Caco-2 (cell line): Measurements from ENCODE around the gene RAD51C. TPM values are rescaled to one million over a fixed set of nuclear protein-coding genes. Genes with fewer than 3 reads are reported as not detected.

ENCODE experiments used
- BruUV-seq: library from RNA; stranded (reverse); fragments of 400-500 nt; replicated peaks from 2 replicates; lab custom pipeline; 2021; lab: Mats Ljungman, UMichigan
- CTCF ChIA-PET: fragments of 300-600 bp; sonication (Branson Sonifier 250); formaldehyde crosslinking; loops from one replicate; lab custom pipeline; 2022; ENCODE audit warnings: antibody characterized with exemption; lab: Charles Lee
- POLR2A ChIA-PET: fragments of 300-600 bp; sonication (Branson Sonifier 250); formaldehyde crosslinking; loops from one replicate; lab custom pipeline; 2022; ENCODE audit warnings: antibody characterized with exemption; lab: Charles Lee
- DNase-seq, 2 experiments: peaks; one replicate each; pipeline versions ENCODE4 v3.0.0 to v3.0.0-alpha.2; 2020 to 2022
- H3K27me3 ChIP-seq: replicated peaks from 2 replicates; pipeline ENCODE4 v1.6.0; 2011; ENCODE audit warnings: low read length; ENCODE audit not compliant: control insufficient read depth, insufficient read depth
- H3K36me3 ChIP-seq: 2 replicates; pipeline ENCODE4 v1.5.1; 2011; ENCODE audit warnings: low read length; ENCODE audit not compliant: control insufficient read depth, insufficient read depth
- H3K4me1 ChIP-seq: fragments of 250-450 bp; sonication (Bioruptor Pico); 2 replicates; pipeline ENCODE4 v1.5.1; 2020; ENCODE audit warnings: mild to moderate bottlenecking
- H3K4me3 ChIP-seq: 2 replicates; pipeline ENCODE4 v1.5.1; 2011; ENCODE audit warnings: low read depth, mild to moderate bottlenecking, control low read depth, low read length
- H3K9me3 ChIP-seq: fragments of 250-450 bp; sonication (Bioruptor Pico); 2 replicates; pipeline ENCODE4 v1.5.1; 2020; ENCODE audit warnings: mild to moderate bottlenecking, moderate library complexity
- H3K27ac Mint-ChIP-seq: one replicate; pipeline ENCODE4 v1.8.0; 2022; ENCODE audit warnings: mixed read lengths; ENCODE audit not compliant: unreplicated experiment
- H3K27me3 Mint-ChIP-seq: one replicate; pipeline ENCODE4 v1.8.0; 2022; ENCODE audit warnings: mixed read lengths; ENCODE audit not compliant: insufficient read depth, unreplicated experiment
- H3K36me3 Mint-ChIP-seq: one replicate; pipeline ENCODE4 v1.8.0; 2022; ENCODE audit warnings: mild to moderate bottlenecking, mixed read lengths; ENCODE audit not compliant: insufficient read depth, unreplicated experiment
- H3K4me1 Mint-ChIP-seq: one replicate; pipeline ENCODE4 v1.8.0; 2022; ENCODE audit warnings: low read depth, mixed read lengths; ENCODE audit not compliant: unreplicated experiment
- H3K4me3 Mint-ChIP-seq: one replicate; pipeline ENCODE4 v1.8.0; 2022; ENCODE audit warnings: mild to moderate bottlenecking, moderate library complexity, mixed read lengths; ENCODE audit not compliant: unreplicated experiment
- H3K9me3 Mint-ChIP-seq: one replicate; pipeline ENCODE4 v1.8.0; 2022; ENCODE audit warnings: mixed read lengths; ENCODE audit not compliant: unreplicated experiment
- intact Hi-C: fragments of 100-400 bp; cut with micrococcal nuclease; formaldehyde crosslinking; loops from one replicate; pipeline ENCODE4 v1.10.0; 2022; ENCODE audit not compliant: unreplicated experiment
- total RNA-seq: library from RNA; stranded (reverse); gene quantifications from 2 replicates; pipeline ENCODE4 v1.2.3, GENCODE V29; 2022
- TF ChIP-seq, protein P1 (sequence below), 2 experiments: fragments of 200-600 bp in 1 of 2; IDR thresholded peaks; 1 replicate in 1 of 2; 2 replicates in 1 of 2; pipeline versions ENCODE4 v1.5.1 to v1.8.0; 2011 to 2022; ENCODE audit warnings: antibody characterized with exemption in 1 of 2, control low read depth in 1 of 2, inconsistent platforms in 1 of 2, low read depth in 1 of 2, low read length in 1 of 2, mild to moderate bottlenecking in 1 of 2, moderate library complexity in 1 of 2; ENCODE audit not compliant: insufficient read depth in 1 of 2, severe bottlenecking in 1 of 2, unreplicated experiment in 1 of 2

Gene RAD51C
- total RNA-seq, 1 experiment from 2014 or later, result 61.2 TPM

DNA sequence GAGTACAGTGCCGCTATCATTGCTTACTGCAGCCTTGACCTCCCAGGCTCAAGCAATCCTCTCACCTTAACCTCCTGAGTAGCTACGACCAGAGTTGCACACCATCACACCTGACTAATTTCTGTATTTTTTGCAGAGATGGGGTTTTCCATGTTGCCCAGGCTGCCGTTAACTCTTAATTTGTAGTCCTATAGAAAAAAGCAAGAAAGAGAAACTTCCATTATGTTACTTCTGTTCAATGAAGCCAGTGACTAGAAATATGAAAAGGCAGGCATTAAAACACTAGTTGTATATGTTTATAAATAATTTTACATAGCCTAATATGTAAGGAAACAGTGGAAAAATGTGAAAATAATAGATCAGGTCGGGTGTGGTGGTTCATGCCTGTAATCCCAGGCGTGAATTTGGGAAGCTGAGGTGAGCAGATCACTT lies 9.7 kb downstream of the RAD51C start:
- H3K27ac Mint-ChIP-seq, result no peak overlapping the region
- no peak overlapping the region for H3K4me3 Mint-ChIP-seq
- no peaks in the 10 kb centered on the region for H3K9me3 ChIP-seq
- no peak for DNase-seq
- no peaks in the 10 kb centered on the region for H3K4me1 Mint-ChIP-seq
- POLR2A ChIA-PET, result no interaction called here
- no peaks in the 10 kb centered on the region for H3K27me3 ChIP-seq
- H3K36me3 ChIP-seq, result no peaks in the 10 kb centered on the region
- CTCF ChIA-PET, result no interaction called here
- intact Hi-C loops, result no loop called here
- 0 out of 2 replicates have a peak, but pooled peaks cover 3% of the 10 kb centered on the region for H3K4me1 ChIP-seq
- H3K9me3 Mint-ChIP-seq, result no peaks in the 10 kb centered on the region
- H3K36me3 Mint-ChIP-seq, result peaks cover 27% of the 10 kb centered on the region
- H3K4me3 ChIP-seq, result no peak overlapping the region
- TF ChIP-seq, protein P1, sequence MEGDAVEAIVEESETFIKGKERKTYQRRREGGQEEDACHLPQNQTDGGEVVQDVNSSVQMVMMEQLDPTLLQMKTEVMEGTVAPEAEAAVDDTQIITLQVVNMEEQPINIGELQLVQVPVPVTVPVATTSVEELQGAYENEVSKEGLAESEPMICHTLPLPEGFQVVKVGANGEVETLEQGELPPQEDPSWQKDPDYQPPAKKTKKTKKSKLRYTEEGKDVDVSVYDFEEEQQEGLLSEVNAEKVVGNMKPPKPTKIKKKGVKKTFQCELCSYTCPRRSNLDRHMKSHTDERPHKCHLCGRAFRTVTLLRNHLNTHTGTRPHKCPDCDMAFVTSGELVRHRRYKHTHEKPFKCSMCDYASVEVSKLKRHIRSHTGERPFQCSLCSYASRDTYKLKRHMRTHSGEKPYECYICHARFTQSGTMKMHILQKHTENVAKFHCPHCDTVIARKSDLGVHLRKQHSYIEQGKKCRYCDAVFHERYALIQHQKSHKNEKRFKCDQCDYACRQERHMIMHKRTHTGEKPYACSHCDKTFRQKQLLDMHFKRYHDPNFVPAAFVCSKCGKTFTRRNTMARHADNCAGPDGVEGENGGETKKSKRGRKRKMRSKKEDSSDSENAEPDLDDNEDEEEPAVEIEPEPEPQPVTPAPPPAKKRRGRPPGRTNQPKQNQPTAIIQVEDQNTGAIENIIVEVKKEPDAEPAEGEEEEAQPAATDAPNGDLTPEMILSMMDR (IDR thresholded peaks at IDR 0.05; ENCODE audit: insufficient read depth in 1 of 2, low read depth in 1 of 2, low read length in 1 of 2, severe bottlenecking in 1 of 2, unreplicated experiment in 1 of 2), result no peak
- no TSS peak for BruUV-seq
- no peaks in the 10 kb centered on the region for H3K27me3 Mint-ChIP-seq

DNA sequence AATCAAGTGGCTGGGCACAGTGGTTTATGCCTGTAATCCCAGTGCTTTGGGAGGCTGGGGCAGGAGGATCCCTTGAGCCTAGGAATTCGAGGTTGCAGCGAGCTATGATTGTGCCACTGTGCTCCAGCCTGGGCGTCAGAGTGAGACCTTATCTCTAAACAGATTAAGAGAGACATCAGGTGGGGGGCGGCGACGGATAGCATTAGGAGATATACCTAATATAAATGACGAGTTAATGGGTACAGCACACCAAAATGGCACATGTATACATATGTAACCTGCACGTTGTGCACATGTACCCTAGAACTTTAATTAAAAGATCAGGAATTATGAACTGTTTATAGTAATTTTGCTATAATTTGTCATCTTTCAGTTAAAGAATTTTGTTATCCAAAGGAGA lies 10.3 kb downstream of the RAD51C start:
- Mint-ChIP-seq H3K4me1 (no peaks in the 10 kb centered on the region), H3K4me3 (no peak overlapping the region), H3K36me3 (peaks cover 21% of the 10 kb centered on the region), H3K9me3 (no peaks in the 10 kb centered on the region), H3K27ac (no peak overlapping the region), H3K27me3 (no peaks in the 10 kb centered on the region)
- H3K27me3 ChIP-seq, result no peaks in the 10 kb centered on the region
- CTCF ChIA-PET, result no interaction called here
- no peaks in the 10 kb centered on the region for H3K36me3 ChIP-seq
- DNase-seq, result no peak
- POLR2A ChIA-PET, result interaction anchor here (0.6 to 0.9 kb wide), 2 partner anchors 71 to 204 kb away, joined by 3 to 6 read pairs; no protein-coding TSS in a partner anchor
- no peaks in the 10 kb centered on the region for H3K9me3 ChIP-seq
- 0 out of 2 replicates have a peak, but pooled peaks cover 3% of the 10 kb centered on the region for H3K4me1 ChIP-seq
- TF ChIP-seq, protein P1 (IDR thresholded peaks at IDR 0.05; ENCODE audit: insufficient read depth in 1 of 2, low read depth in 1 of 2, low read length in 1 of 2, severe bottlenecking in 1 of 2, unreplicated experiment in 1 of 2), result no peak
- BruUV-seq, result no TSS peak
- intact Hi-C loops, result no loop called here
- H3K4me3 ChIP-seq, result no peak overlapping the region

DNA sequence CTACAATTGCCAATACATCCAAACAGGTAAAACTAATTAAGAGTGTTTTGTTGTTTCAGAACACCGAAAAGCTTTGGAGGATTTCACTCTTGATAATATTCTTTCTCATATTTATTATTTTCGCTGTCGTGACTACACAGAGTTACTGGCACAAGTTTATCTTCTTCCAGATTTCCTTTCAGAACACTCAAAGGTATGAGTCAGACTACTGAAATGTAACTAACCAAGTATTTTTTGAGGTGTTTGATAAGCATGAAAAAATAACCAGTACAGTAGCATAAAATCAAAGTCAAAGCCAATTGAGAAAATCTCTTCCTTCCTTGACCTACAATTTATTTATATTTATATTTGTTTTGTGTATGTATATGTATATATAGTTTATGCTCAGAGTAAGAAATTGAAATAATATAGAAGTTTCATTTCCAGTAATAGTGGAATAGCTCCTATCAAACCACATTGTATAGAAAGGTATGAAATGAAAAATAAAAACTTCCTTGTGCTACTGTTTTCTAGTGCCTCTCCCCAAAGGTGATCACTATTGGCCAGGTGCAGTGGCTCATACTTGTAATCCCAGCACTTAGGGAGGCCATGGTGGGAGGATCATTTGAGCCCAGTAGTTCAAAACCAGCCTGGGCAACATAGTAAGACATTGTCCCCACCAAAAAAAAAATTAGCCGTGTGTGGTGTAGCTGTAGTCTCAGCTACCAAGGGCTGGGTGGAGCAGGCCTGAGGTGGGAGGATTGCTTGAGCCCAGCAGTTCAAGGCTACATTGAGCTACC lies 10.9 kb downstream of the RAD51C start:
- H3K4me1 Mint-ChIP-seq, result no peaks in the 10 kb centered on the region
- intact Hi-C loops, result no loop called here

More for the DNA sequence above, 10.9 kb downstream of the RAD51C start:
- H3K4me3 ChIP-seq, result no peak overlapping the region
- DNase-seq, result no peak
- H3K27me3 ChIP-seq, result no peaks in the 10 kb centered on the region
- CTCF ChIA-PET, result no interaction called here
- no peaks in the 10 kb centered on the region for H3K36me3 ChIP-seq
- H3K4me1 ChIP-seq, result 0 out of 2 replicates have a peak, but pooled peaks cover 3% of the 10 kb centered on the region
- H3K9me3 ChIP-seq, result no peaks in the 10 kb centered on the region
- no peak overlapping the region for H3K4me3 Mint-ChIP-seq
- no peak overlapping the region for H3K27ac Mint-ChIP-seq
- H3K9me3 Mint-ChIP-seq, result no peaks in the 10 kb centered on the region
- H3K27me3 Mint-ChIP-seq, result no peaks in the 10 kb centered on the region
- no TSS peak for BruUV-seq
- TF ChIP-seq, protein P1 (IDR thresholded peaks at IDR 0.05; ENCODE audit: insufficient read depth in 1 of 2, low read depth in 1 of 2, low read length in 1 of 2, severe bottlenecking in 1 of 2, unreplicated experiment in 1 of 2), result no peak
- peaks cover 20% of the 10 kb centered on the region for H3K36me3 Mint-ChIP-seq
- POLR2A ChIA-PET, result interaction anchor here (0.6 to 0.9 kb wide), 2 partner anchors 71 to 205 kb away, joined by 3 to 6 read pairs; no protein-coding TSS in a partner anchor
